Stimulated activated CD4-positive, alpha-beta T cell treated with anti-CD3 and anti-CD28 coated beads, TNF-alpha, amount 100 ng/mL, for 24 hours (primary cell): ENCODE results near the gene TMEM131.

Experiments used
- DNase-seq, 3 experiments: peaks; one replicate each; pipeline ENCODE4 v3.0.0-alpha.2; 2020; ENCODE audit warnings: low read depth in 3 of 3

The TMEM131 gene

GRCh38 chr2:97991081-97991856 lies 4.5 kb downstream of the TMEM131 start:
- no peak for DNase-seq

- no peak for DNase-seq
Measured at GRCh38 chr2:97988722-97989121, 7.0 kb downstream of the TMEM131 start.

DNA sequence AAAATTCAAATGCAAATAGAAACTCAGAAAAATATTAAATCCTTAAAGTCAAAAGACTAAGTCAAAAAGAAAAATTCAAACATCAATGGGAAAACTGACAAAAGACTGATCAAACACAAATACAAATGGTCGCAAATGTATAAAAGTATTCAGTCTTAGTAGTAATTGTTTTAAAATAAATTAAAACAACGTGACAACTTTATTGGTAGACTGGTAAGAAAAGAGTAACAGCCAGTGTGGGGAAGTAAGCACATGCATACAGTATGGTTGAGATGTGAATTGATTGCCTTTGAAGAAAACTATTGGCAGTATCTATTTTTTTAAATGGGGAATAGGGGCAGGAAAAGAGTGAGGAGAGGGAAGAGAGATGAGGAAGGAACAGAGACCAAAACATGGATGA lies 9.8 kb downstream of the TMEM131 start:
- no peak for DNase-seq

- no peak for DNase-seq
Measured at GRCh38 chr2:97983698-97984097, 12.1 kb downstream of the TMEM131 start.

GRCh38 chr2:97983134-97983533 lies 12.6 kb downstream of the TMEM131 start:
- no peak for DNase-seq

- DNase-seq, result no peak
Measured at GRCh38 chr2:97982621-97983020, 13.1 kb downstream of the TMEM131 start.

DNA sequence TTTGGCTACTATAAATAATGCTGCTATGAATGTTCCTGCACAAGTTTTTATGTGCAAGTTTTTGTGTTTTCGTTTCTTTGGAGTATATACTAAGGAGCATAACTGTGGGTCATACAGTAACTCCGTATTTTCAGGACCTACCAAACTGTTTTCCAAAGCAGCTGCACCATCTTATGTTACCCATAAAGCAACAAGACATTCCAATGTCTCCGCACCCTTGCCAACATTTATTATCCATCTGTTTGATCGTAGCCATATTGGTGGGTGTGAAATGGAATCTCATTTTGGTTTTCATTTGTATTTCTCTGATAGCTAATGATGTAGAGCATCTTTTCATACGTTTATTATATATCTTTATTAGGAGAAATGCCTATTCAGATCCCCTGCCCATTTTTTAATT lies 13.8 kb downstream of the TMEM131 start:
- no peak for DNase-seq

- DNase-seq, result no peak
Measured at GRCh38 chr2:97979904-97980303, 15.8 kb downstream of the TMEM131 start.

GRCh38 chr2:97974471-97974870 lies 21.3 kb downstream of the TMEM131 start:
- DNase-seq, result no peak

DNA sequence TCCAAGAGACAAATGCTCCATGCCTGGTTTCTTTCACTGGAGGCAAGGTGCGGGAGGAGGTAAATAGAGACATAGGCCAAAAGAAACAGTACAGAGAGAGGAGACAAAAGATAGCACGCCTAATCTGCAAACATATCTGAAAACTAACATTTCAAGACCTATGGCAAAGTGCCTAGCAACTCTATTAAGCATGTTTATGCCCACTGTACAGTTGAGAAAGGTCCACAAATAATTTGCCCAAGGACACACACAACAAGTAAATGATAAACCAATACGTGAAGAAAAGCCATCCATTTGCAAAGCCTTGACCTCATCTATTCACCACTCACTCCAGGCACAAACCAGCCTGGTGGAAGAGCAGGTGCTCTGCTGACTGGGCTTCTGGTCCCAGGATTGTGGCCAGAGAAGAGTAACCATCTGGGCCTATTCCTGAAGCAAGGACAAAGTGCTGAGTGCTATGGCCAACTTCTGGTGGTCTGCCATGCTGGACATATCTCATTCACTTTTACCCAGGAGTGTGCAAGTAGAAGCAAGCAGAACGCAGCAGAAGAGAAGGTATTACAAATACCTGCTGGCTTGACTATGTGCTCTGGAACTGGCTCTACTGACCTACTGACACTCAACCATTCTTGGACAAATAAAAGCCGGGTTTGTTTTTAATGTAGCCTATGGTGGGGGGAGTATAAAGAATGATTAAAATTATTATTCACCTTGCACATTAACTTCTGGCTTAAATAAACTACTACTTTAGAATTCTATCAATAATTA lies 25.3 kb downstream of the TMEM131 start:
- no peak for DNase-seq

DNA sequence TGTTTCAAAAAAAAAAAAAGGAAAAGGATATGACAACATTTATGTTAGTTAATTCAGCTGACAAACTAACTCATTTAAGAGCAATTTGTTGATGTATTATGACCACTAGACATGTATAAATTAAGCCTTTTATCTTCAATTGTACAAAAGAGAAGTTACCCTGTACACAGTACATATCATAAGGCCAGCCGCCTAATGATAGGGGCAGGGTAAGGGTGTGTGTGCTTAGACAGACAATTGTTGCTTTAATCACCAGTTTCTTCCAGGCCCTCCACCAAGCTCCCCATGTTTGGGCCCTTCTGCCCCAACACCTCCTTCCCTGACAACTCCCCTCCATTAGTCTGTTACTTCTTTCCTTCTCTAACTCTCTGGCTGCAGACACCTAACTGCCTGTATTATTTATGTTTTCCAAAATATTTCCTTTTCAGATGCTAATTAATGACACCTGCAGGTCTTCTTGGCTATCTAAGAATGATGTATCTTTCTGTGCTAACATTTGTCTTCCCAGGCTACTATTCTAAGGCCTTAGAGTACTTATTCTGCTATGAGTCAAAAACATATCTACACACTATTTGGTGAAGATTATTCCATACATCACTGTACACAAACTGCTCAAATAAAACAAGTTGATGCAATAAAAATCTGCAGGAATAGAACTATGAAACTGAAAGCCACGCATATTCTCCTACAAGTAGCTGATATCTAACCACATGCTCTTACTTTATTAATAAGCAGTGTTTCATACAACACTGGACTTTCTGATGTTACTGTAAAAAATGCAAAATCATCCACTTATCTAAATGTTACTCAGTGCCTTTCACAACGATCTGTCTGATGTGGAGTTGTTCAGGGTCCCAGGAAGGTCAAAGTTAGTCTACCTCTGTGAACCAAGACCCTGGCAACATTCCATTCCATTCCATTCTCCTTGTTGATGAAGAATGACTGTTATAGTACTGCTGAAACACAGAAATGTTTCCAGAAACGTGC lies 26.4 kb downstream of the TMEM131 start:
- DNase-seq, result no peak

GRCh38 chr2:97967931-97968627 lies 27.7 kb downstream of the TMEM131 start:
- DNase-seq, result no peak

- no peak for DNase-seq
Measured at GRCh38 chr2:97967216-97967592, 28.5 kb downstream of the TMEM131 start.

DNA sequence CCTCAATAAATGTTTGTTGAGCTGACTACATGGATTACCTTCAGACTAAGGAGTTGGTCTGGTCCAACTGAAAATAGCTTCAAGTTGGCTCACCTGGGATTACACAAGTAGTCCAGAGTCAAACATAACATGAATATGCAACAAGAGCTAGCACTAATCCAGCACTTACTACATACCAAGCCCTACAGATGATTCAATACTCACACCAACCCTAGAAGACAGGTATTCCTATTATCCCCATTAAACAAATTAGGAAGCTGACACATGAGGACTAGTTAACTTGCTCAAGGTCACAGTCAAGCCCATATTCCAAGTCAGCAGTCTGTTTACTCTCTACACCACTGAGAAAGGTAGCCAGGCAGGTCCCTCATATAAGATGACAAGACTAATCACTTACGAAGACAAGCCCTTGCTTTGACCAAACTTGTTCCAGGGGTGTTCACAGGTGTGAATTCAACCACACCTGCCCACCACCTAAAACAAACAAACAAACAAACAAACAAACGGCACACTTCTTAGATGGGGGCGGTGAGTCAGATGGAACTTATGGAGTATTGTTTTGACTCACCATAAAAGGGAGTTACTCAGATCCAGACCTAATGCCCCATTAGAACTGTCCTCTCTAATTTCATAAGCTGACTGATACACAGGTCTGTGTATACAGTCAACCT lies 29.1 kb downstream of the TMEM131 start:
- no peak for DNase-seq

DNA sequence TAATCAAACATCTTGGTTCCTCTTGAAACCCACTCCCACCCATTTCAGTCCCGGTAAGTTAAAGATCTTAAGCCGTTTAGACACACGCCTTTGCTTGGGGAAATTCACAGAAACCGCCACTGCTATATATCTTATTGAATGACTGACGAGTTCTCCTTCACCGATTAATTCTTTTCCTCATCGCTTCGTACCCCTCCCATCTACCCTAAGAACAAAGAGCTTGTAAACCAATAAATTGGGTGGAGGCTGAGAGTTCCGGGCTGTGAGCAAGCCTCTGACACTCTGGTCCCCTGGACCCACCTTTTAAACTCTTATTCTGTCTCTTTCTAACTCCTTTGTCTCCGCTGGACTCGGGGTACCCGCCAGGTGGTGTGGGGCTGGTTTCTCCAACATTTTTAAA lies 30.6 kb downstream of the TMEM131 start:
- no peak for DNase-seq

DNA sequence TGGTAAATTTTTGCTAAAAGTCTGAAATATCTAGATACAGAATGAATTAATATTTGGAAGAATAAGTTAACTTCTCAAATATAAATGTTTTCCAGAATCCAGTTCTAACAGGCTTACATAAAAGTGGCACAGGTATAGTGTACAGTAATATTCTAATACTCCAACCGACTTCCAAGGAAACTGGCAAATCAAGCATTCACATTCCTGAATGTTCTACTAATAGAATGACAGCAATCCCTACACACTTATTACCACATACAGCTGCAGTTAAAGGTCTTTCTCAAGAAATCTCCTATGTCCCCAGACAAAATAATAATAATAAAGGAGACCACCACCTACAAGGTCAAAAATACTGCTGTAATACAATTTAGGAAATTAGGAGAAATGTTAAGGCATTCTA lies 31.9 kb downstream of the TMEM131 start:
- no peak for DNase-seq

DNA sequence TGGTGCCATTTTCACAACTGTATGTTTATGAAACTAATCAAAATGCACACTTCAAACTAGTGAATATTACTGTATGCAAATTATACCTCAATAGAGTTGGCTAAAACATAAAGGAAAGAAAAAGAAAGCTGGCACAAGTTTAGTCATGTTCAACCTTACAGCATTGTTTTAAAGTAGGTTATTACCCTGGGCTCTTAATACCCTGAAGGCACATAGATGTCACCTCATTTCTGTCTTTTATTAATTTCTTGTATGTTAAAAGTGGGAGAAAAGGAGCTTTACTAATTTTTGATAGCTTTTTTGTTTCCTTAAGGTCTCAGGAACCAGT lies 32.7 kb downstream of the TMEM131 start:
- no peak for DNase-seq

DNA sequence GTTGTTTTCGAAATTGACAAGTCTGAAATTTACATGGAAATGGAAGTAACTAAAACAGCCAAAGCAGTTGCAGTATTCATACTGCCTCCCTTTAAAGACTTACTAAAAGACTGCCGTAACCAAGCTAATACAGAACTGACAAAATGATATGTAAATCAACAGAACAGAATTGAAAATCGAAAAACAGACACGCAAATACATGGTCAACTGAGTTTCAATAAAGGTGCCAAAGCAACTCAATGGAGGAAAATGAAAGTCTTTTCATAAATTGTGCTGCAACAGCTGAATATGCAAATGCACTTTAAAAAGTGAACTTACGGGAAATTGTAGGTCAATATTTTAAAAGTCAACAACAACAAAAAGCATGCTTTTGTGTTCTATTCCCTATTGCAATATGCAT lies 34.2 kb downstream of the TMEM131 start:
- no peak for DNase-seq

- no peak for DNase-seq
Measured at GRCh38 chr2:97958184-97958583, 37.6 kb downstream of the TMEM131 start.

DNA sequence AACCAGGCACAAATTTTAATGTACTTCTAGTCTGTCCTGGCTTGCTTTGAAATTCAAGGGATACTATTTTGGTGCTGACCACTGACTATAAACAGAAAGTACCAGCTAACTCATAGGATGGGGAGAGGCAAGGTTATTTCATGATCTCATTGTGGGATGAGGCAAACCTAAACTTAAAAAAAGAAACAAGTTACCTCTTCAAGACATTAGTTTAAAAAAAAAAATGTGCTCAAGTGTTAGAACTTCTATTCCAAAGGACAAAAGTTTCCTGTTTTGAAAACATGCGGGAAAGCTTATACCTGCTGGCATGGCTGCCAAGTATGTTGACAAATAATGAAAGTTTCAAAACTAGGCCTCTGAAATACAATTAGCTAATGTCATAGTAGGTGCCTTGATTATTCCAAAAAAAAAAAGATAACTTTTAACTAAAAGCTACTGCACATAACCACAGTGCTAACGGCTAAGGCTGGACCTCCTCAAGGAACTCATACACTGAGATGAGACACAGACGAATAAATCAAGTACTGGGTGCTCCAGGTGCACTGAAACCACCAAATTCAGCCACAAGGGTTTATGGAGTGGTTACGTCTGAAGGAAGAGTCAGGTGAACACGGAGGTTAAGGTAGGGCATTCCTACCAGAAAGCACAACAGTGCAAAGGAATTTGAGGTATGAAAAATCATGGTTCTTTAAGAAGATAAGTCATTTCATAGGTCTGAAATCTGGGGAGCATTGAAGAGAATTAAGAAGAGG lies 38.1 kb downstream of the TMEM131 start:
- DNase-seq, result no peak
